Endothelial cell of umbilical vein (primary cell): ENCODE data around the gene RPS6KA3.
"Not testable (repeated sequence)": the region's sequence is repeated elsewhere in the genome, so short reads cannot be mapped to it uniquely, and the experiment has no call there.

ENCODE experiments used
- EZH2 ChIP-seq: IDR thresholded peaks from 2 replicates; pipeline ENCODE4 v1.6.1; 2012; ENCODE audit warnings: borderline replicate concordance, low read depth, mild to moderate bottlenecking, moderate library complexity, low read length, inconsistent platforms; ENCODE audit not compliant: severe bottlenecking
- GATA2 ChIP-seq: IDR thresholded peaks from 2 replicates; pipeline ENCODE4 v1.7.0; 2011; ENCODE audit warnings: low read depth, mild to moderate bottlenecking, moderate library complexity, mixed read lengths, low read length; ENCODE audit not compliant: insufficient read length, insufficient read depth
- MYC ChIP-seq: IDR thresholded peaks from one replicate; pipeline ENCODE4 v1.6.1; 2011; ENCODE audit warnings: mild to moderate bottlenecking, low read depth, low read length
- POLR2A ChIP-seq: IDR thresholded peaks from 2 replicates; pipeline ENCODE4 v1.6.1; 2012; ENCODE audit warnings: low read depth, mild to moderate bottlenecking, control low read depth, low read length
- POLR2AphosphoS5 ChIP-seq: IDR thresholded peaks from 2 replicates; pipeline ENCODE4 v1.6.1; 2012; ENCODE audit warnings: low read depth, mild to moderate bottlenecking, control low read depth, low read length, moderate library complexity; ENCODE audit not compliant: insufficient read depth
- TF ChIP-seq, protein P1 (sequence below), 2 donors: IDR thresholded peaks; 1 replicate in 1 of 2; 2 replicates in 1 of 2; pipeline ENCODE4 v1.5.1; 2011; ENCODE audit warnings: low read length in 2 of 2, mild to moderate bottlenecking in 2 of 2, moderate library complexity in 2 of 2, control low read depth in 1 of 2, inconsistent platforms in 1 of 2, low read depth in 1 of 2; ENCODE audit not compliant: insufficient read depth in 1 of 2; ENCODE audit errors: extremely low read depth in 1 of 2
- TF ChIP-seq, protein P2 (sequence below): IDR thresholded peaks from 2 replicates; pipeline ENCODE4 v1.6.1; 2011; ENCODE audit not compliant: insufficient read depth, insufficient read length

DNA sequence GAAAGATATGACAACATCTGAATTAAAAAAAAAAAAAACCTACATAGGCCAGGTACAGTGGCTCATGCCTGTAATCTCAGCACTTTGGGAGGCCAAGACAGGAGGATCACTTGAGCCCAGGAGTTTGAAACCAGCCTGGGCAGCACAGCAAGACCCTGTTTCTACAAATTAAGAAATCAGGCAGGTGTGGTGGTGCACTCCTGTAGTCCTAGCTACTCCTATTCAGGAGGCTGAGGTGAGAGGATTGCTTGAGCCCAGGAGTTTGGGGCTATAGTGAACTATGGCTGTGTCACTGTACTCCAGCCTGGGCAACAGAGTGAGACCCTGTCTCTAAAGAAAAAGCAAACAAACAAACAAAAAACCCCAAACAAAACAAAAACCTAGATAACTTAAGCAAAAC, 104.2 kb downstream of the RPS6KA3 start:
- TF ChIP-seq POLR2AphosphoS5, POLR2A, EZH2, MYC, GATA2: not testable (repeated sequence)
- TF ChIP-seq, protein P1, sequence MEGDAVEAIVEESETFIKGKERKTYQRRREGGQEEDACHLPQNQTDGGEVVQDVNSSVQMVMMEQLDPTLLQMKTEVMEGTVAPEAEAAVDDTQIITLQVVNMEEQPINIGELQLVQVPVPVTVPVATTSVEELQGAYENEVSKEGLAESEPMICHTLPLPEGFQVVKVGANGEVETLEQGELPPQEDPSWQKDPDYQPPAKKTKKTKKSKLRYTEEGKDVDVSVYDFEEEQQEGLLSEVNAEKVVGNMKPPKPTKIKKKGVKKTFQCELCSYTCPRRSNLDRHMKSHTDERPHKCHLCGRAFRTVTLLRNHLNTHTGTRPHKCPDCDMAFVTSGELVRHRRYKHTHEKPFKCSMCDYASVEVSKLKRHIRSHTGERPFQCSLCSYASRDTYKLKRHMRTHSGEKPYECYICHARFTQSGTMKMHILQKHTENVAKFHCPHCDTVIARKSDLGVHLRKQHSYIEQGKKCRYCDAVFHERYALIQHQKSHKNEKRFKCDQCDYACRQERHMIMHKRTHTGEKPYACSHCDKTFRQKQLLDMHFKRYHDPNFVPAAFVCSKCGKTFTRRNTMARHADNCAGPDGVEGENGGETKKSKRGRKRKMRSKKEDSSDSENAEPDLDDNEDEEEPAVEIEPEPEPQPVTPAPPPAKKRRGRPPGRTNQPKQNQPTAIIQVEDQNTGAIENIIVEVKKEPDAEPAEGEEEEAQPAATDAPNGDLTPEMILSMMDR (IDR thresholded peaks at IDR 0.05; ENCODE audit: extremely low read depth in 1 of 2, insufficient read depth in 1 of 2, low read depth in 1 of 2, low read length in 2 of 2), result not testable (repeated sequence)
- TF ChIP-seq, protein P2, sequence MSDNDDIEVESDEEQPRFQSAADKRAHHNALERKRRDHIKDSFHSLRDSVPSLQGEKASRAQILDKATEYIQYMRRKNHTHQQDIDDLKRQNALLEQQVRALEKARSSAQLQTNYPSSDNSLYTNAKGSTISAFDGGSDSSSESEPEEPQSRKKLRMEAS, result not testable (repeated sequence)
